Activated T-cell treated with anti-CD3 and anti-CD28 coated beads, Interleukin-2, amount 50 U/mL, for 72 hours (primary cell): ENCODE measurements around the gene NOS2. TPM values are rescaled to one million over a fixed set of nuclear protein-coding genes. Genes with fewer than 3 reads are reported as not detected.
"Not testable (repeated sequence)": the region's sequence is repeated elsewhere in the genome, so short reads cannot be mapped to it uniquely, and the experiment has no call there.

Source experiments
- ATAC-seq, 2 donors: fragments of 150-1000 bp; cut with Tn5 transposase; replicated peaks in 1 of 2; 2 replicates each; pipeline ENCODE4 v1.10.0; 2021; ENCODE audit warnings: moderate library complexity in 2 of 2, mild to moderate bottlenecking in 1 of 2
- DNase-seq, 2 donors: peaks; one replicate each; pipeline ENCODE4 v3.0.0; 2021 to 2022; ENCODE audit warnings: mixed read lengths in 1 of 2
- H3K27ac Mint-ChIP-seq: one replicate; pipeline ENCODE4 v1.8.0; 2022; ENCODE audit warnings: mild to moderate bottlenecking, moderate library complexity, mixed read lengths
- H3K27me3 Mint-ChIP-seq: one replicate; pipeline ENCODE4 v1.8.0; 2022; ENCODE audit warnings: low read depth, mixed read lengths
- H3K36me3 Mint-ChIP-seq, 2 donors: one replicate each; pipeline ENCODE4 v1.8.0; 2022; ENCODE audit warnings: mixed read lengths in 2 of 2, mild to moderate bottlenecking in 1 of 2; ENCODE audit not compliant: insufficient read depth in 2 of 2
- H3K4me1 Mint-ChIP-seq: one replicate; pipeline ENCODE4 v1.8.0; 2022; ENCODE audit warnings: low read depth, mixed read lengths
- H3K4me3 Mint-ChIP-seq, 2 donors: one replicate each; pipeline ENCODE4 v1.8.0; 2022; ENCODE audit warnings: mild to moderate bottlenecking in 2 of 2, mixed read lengths in 2 of 2, moderate library complexity in 2 of 2
- H3K9me3 Mint-ChIP-seq, 2 donors: one replicate each; pipeline ENCODE4 v1.8.0; 2022; ENCODE audit warnings: mixed read lengths in 2 of 2
- total RNA-seq, 2 donors: library from RNA; stranded (reverse); gene quantifications; one replicate each; pipeline ENCODE4 v1.2.3, GENCODE V29; 2022

The NOS2 gene
- total RNA-seq, 2 donors from 2014 or later = 0.05 to 0.14 TPM

- Mint-ChIP-seq H3K4me3 (no peak overlapping the region), H3K4me1 (no peaks in the 10 kb centered on the region), H3K27ac (no peak overlapping the region), H3K9me3 (no peaks in the 10 kb centered on the region), H3K36me3 (no peaks in the 10 kb centered on the region), H3K27me3 (no peaks in the 10 kb centered on the region)
- no peak for ATAC-seq
- DNase-seq = no peak
These were observed 58.3 kb downstream of the NOS2 start for GRCh38 chr17:27741971-27742575.

GRCh38 chr17:27741361-27741861 is 58.9 kb downstream of the NOS2 start:
- Mint-ChIP-seq H3K27me3 (no peaks in the 10 kb centered on the region), H3K27ac (no peak overlapping the region), H3K4me3 (no peak overlapping the region), H3K9me3 (no peaks in the 10 kb centered on the region), H3K36me3 (no peaks in the 10 kb centered on the region), H3K4me1 (no peaks in the 10 kb centered on the region)
- no peak for ATAC-seq
- DNase-seq = no peak

GRCh38 chr17:27740541-27740940 is 59.8 kb downstream of the NOS2 start:
- not testable (repeated sequence) for H3K9me3 Mint-ChIP-seq, H3K27ac Mint-ChIP-seq, H3K36me3 Mint-ChIP-seq, DNase-seq, H3K4me1 Mint-ChIP-seq, H3K27me3 Mint-ChIP-seq, H3K4me3 Mint-ChIP-seq, ATAC-seq

GRCh38 chr17:27733773-27734172 is 66.6 kb downstream of the NOS2 start:
- no peaks in the 10 kb centered on the region for H3K4me1 Mint-ChIP-seq
- H3K27me3 Mint-ChIP-seq = peaks cover 27% of the 10 kb centered on the region
- H3K4me3 Mint-ChIP-seq = no peak overlapping the region
- no peaks in the 10 kb centered on the region for H3K36me3 Mint-ChIP-seq
- no peak for ATAC-seq
- no peak overlapping the region for H3K27ac Mint-ChIP-seq
- H3K9me3 Mint-ChIP-seq = no peaks in the 10 kb centered on the region
- DNase-seq = no peak

- H3K4me1 Mint-ChIP-seq, H3K36me3 Mint-ChIP-seq, DNase-seq, H3K27ac Mint-ChIP-seq, H3K9me3 Mint-ChIP-seq, ATAC-seq, H3K4me3 Mint-ChIP-seq: not testable (repeated sequence)
- H3K27me3 Mint-ChIP-seq = peaks cover 27% of the 10 kb centered on the region
These were observed 67.6 kb downstream of the NOS2 start for GRCh38 chr17:27732746-27733145.

- H3K4me1 Mint-ChIP-seq, DNase-seq, H3K9me3 Mint-ChIP-seq, H3K27ac Mint-ChIP-seq, ATAC-seq, H3K36me3 Mint-ChIP-seq, H3K4me3 Mint-ChIP-seq: not testable (repeated sequence)
- H3K27me3 Mint-ChIP-seq = peaks cover 16% of the 10 kb centered on the region
These were observed 74.3 kb downstream of the NOS2 start for GRCh38 chr17:27725982-27726381.

GRCh38 chr17:27721797-27722196 is 78.5 kb downstream of the NOS2 start:
- DNase-seq = no peak
- no peaks in the 10 kb centered on the region for H3K9me3 Mint-ChIP-seq
- H3K4me1 Mint-ChIP-seq = no peaks in the 10 kb centered on the region
- H3K27me3 Mint-ChIP-seq = peaks cover 23% of the 10 kb centered on the region
- H3K27ac Mint-ChIP-seq = no peak overlapping the region
- H3K4me3 Mint-ChIP-seq = no peak overlapping the region
- no peak for ATAC-seq
- H3K36me3 Mint-ChIP-seq = no peaks in the 10 kb centered on the region

Other genes starting within 250 kb of the NOS2 start
- gene LGALS9, start 169.3 kb downstream of the NOS2 start, total RNA-seq = 10 to 100 TPM; 44.8 to 46.3 TPM
- gene LYRM9, start 92.8 kb upstream of the NOS2 start, total RNA-seq = 10 to 100 TPM; 11.1 to 11.3 TPM
- 10 to 100 TPM in 1 of 2 donors, 1 to 10 TPM in 1; 10.0 to 11.7 TPM for gene NLK, start 242.1 kb upstream of the NOS2 start, total RNA-seq